ENCODE results near the gene SLC9A9. TPM values are rescaled to one million over a fixed set of nuclear protein-coding genes. Genes with fewer than 3 reads are reported as not detected.

Gene SLC9A9
- total RNA-seq, 1 experiment from 2014 or later, result not detected

DNA sequence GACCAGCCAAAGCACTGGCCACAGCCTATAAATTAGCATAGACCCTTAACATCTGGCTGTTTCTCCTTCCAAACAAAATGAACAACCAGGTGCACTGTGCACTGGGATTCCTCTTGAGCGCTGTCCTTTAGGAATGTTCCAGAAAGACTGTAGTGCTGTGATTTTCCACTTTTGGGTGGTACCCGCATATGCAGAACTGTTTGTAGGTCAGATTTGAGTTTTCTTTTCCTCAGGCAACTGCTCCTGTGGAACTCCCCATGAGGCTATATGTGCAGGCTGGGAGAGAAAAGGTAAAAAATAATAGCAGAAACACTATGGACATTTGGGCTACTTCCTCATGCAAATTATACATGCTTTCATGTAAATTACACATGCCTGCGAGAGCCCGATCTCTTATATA, 589.6 kb downstream of the SLC9A9 start:
- no peak for DNase-seq (ENCODE audit: low spot score)

DNA sequence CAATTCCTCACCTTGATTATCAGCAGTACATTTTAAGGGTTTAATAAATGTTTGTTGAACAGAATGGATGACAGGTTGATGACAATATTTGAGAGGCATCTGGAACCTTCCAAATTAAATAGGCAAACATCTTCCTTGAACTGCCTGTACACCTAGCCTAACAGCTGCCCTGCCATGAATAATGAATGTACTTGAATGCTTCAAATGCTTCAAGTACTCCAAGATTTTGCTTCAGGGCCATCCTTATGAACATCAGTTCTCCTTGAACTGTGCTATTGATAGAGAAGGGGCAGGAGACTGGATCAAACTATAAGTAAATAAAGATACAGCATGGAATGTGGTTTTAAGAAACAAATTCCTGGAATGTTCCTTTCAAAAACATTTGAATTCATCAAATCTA, 591.9 kb downstream of the SLC9A9 start:
- no peak for DNase-seq (ENCODE audit: low spot score)

DNA sequence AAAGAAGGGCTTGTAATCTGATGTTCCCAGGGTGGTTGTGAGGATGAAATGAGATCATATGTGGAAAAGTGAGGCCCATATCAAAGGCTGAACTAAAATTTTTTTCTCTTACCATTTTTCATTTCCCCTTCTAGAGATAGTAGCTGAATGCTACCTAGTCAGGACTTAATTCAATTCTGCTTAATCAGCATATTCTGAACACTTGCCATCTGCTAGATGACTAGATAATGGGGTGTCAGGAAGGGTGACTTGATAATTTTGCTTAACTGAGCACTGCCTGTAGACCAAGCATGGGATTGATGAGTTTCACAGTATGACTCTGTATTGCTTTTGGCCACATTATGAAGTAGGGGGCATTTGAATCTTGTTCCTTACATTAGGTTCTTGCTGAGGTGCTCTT, 592.5 kb downstream of the SLC9A9 start:
- DNase-seq (ENCODE audit: low spot score), result no peak

DNA sequence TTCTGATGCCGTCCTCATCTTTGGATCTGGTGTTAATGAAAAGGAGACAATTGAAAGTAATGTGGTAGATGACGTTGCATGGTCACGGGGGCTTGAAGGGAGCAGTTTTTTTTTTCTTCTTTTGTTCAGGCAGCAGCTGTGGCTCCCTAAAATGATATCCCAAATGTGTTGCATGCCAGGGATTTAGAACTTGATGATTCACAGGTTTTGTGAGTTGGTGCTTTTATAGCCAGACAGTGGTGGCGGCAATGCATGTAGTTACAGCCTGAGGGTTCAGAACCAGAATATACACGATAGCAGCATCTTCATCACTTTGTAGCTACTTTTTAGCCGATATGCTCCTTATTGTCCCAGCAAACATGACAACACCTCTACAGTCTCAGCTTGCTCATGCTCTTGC, 595.3 kb downstream of the SLC9A9 start:
- no peak for DNase-seq (ENCODE audit: low spot score)

DNA sequence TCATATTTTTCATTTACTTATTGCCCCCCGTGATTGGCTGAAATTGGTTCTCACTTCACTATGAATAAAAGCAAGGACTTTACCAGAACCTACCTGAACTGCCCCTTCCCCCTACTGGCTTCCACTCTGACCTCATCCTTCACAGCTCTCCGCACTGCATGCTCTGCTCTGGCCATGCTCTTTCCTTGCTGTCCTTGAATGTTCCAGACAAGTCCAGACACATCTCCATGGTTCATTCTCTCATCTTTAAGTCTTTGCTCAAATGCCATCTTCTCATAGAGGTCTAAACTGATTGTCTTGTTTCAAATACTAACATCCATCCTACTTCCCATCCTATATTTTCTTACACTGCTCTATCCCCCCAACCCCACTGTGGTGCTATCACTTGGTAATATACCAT, 599.3 kb downstream of the SLC9A9 start:
- no peak for DNase-seq (ENCODE audit: low spot score)

DNA sequence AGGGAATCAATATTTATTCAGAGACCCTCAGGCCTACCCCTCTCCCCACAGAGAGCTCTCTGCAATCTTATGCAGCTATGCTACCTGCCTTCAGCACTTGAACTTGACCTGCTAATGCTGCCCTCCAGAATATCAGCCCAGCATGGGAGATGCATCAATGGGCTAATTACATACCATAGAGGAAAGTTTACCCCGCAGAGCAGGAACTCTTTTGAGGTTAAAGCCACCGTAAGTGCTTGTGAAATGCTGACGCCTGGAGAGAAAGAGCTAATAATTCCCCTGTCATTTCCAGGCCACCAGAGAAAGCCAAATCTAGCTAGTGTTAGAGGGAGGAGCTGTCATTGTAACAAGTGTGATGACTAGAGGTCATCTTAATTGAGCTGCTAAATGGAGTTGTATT, 601.2 kb downstream of the SLC9A9 start:
- DNase-seq (ENCODE audit: low spot score), result no peak

DNA sequence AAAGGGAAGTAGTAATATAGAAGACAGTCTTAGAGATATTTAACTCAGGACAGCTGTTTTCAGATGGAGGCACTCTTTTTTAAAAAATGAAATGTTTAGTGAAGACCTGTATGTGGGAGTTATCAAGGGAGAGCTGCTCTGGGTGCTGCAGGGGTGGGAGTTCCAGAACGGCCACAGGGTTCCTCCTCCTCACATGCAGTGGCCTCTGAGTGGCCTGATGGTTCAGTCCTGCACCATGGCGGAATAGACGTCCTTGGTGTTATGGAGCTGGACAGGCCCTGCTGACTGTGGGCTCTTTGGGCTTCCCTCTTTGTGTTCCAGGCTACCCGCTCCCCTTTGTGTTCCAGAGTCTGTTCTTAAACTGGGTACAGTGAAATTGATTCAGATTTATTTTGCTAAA, 602.6 kb downstream of the SLC9A9 start:
- DNase-seq (ENCODE audit: low spot score), result no peak

DNA sequence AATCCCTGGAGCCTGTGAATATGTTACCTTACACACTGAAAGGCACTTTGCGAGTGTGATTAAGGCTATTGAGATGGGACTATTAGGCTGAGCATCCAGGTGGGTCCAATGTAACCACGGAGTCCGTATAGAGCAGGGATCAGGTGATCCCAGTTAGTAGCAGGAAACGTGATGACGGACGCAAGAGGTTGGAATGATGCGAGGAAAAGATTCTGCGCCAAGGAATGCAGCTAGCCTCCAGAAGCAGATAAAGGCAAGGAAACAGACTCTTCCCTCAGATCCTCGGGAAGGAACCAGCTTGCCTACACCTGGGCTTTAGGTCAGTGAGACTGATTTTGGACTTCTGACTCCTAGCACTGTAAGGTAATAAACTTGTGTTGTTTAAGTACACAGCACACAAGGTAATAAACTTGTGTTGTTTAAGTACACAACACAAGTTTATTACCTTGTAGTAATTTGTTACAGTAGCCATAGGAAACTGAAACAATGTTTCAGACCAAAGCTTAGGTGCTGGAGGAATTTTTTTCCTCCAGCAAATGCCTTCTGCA, 603.7 kb downstream of the SLC9A9 start:
- DNase-seq (ENCODE audit: low spot score), result no peak

DNA sequence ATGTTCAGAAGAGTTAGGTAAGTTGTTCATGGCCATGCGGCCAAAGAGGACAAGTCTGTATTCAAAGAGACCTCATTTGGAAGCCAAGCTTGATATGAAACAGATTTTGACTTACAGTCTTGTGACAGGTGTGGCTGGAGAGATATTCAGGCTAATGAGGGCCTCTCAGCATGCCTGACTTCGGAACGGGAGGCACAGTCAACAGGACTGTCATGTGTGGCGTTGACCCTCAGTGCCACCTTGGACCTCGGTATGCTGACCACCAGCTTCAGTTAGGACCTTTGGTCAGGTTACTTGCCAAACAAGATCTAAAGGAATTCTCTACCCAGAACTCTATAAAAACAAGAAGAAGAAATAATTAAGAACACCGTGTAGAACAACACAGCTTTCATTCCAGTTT, 604.6 kb downstream of the SLC9A9 start:
- no peak for DNase-seq (ENCODE audit: low spot score)

DNA sequence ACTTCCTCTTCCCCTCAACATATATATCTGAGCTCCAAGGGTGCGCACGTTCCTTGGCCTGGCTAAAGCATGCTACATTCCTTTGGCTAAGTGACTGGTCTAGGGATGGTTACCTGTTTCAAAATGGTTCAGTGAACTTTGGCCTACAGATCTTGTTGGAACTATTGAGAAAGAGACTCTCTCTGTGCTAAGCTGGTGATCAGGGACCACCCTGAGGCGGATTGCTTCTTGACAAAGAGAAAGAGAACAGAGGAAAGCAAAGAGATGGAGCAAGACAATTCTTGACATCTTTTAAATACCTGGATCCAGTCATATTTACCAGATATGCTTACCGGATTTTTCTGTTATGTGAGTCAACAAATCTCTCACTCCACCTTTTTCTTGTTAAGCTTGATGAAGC, 605.6 kb downstream of the SLC9A9 start:
- DNase-seq (ENCODE audit: low spot score), result no peak

DNA sequence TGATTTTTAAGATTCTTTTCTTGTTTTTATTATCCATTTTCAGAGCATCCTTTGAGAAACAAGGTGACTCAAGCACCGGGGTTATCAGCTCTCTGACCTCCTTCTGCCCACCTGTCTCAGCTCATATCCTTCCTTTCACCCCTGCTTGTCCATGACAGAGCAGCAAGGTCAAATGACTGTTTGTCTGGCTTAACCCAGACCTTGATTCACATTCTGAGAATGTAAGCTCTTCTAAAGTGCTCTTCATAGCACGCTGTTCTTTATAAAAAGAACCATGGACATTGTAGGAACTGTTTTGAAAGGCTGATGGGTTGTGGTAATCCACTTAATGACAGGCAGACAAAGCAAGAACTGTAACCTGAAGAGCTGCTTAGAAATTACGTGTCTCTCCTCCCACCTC, 606.2 kb downstream of the SLC9A9 start:
- no peak for DNase-seq (ENCODE audit: low spot score)

DNA sequence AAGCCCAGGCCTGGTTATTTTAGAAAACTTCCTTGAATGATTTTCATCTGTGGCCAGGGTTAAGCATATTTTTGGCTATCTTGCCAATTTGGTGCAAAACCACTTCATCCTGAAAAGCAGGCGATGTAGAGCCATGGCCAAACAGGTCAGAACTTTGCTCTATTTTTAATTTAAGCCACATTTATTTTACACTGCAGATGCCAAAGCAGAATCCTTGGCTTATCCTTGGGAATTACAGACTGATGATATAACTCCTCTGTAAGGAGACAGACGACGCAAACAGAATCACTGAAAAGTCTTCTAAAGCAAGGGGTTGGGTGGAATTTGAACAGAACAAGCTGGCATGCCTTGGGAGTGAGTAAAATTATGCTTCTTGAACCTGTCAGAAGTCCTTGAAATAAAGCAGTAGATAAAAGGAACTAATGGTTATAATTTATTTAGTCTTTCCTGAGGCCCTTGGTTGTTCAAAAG, 606.8 kb downstream of the SLC9A9 start:
- DNase-seq (ENCODE audit: low spot score), result no peak

DNA sequence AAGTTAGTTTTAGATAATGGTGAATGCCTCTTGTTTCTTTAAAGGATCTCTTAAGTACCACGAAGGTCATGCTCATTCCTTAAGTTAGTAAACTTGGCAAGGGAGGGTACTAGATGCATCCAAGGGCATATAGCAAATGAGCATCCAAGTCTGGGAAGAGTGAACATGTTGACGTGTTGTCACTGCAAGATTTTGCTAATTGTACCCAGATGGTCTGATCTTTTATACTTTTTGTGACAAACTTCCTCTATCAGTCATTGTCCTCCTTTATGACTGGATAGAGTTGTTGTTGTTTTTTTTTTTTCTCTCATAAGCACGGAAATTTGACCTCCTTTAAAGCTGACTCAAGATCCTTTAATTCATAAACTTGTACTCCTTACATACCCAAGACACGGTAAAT, 607.4 kb downstream of the SLC9A9 start:
- DNase-seq (ENCODE audit: low spot score), result no peak

DNA sequence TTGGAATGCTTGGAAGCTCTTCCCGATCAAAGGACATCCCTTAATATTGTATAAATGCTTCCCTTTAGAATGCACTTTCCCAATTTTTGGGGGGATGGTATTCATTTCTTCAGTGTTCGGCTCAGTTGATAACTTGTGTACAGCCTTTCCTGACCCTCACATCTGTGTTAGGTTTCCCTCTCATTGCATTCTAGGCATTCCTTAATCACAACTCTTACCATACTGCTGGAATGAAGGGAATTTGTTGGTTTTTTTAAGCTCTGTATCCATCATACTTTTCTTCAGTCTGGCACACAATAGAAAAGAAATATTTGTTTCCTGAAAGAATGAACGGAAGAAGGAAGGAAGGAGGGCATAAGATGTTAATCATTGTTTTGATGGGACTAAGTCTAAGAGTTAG, 609.2 kb downstream of the SLC9A9 start:
- DNase-seq (ENCODE audit: low spot score), result no peak

DNA sequence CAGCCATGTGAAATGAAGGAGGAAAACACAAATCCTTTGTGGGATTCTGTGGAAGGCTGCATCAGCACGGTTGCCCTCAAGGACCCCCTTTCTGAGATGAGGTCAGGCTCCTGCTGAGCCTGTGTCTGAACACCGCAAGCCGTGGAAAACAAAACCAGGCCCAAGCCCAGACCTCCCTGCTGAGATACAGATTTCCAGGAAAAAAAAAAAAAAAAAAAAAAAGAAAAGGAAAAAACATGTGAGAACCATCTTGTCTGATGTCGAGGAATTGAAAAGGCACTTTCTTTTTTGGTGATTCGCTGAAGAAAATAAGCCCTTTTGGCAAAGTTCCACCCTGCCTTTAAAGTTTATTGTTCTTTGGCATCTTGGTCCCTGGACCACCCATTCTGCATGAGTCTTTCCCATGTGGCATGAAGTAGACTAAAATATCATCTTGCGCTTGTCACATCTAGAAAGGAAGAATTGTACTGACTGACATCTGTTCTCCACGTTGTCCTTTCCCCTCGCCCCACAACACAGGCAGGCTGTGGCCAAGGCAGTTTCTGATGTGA, 611.1 kb downstream of the SLC9A9 start:
- DNase-seq (ENCODE audit: low spot score), result no peak

DNA sequence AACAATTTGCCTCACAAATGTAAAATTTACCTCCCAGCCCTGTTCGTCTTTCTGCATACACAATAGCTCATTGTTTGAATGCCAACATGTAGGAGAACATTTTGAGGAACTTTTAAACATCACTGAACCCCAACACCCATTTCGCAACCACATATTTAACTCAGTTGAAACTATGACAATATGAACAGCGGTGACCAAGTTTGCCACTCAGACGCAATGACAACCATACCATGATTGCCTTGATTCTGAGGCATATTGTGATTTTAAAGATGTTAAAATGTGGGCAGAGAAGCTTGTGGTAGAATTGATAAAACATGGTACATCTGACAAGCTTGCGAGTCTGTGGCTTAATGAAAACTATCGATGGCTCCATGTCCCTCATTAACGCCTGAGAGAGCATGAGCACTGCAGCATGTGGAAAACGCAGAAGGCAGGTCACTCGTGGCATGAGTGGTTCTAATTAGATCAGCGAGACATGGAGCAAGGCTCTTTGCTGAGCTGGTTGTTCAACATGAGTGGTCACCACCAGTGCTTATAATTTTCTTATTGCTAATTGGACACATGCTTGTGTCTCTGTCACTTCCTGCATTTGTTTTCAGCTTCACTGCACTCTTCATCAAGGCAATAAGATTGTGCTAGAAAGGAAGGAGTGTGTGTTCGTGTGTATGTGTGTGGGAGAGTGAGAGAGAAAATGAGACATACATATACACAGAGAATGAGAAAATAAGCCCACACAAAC, 611.9 kb downstream of the SLC9A9 start:
- no peak for DNase-seq (ENCODE audit: low spot score)

DNA sequence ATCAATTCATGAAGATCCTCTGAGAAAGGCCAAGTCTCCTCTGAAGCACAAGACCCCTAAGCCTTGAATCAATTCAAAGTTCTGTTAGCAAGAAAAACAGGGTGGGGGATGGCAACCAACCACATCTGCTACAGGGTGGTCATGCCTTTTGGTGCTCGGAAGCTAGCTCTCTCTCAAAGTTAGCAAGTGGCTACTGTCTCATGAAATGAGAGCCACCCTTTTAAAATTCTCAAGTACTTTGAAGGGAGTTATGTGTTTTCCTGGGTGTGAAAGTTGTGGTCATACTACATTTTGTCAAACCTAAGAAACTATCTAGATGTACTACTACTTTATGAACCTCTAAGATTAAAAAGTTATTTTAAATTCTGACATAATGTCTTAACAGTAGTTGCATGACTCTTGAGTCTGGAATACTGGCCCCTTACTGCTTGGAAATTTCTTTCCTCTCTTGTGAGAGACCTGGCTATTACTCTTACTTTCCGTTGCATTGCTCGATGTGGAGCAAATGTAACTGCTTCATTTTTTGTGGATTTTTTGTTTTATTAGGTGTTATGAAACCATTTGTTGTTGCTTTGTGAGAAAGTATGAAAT, 612.6 kb downstream of the SLC9A9 start:
- DNase-seq (ENCODE audit: low spot score), result no peak

DNA sequence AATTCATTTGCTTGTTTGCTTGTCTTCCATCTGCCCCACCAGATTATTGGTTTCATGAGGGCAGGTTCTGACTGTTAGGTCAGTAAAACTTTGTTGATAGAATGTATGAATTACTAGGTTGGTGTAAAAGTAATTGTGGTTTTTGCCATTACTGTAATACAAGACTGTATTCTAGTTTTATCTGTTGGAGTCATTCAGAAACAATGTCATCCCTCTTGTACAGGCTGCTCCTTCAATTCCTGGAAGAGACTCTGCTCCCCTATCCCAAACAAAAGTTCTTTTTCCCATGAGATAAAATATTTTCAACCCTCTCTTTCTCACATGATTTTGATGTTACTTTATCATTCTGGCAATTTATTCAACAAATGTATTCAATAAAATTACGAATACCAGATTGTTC, 613.7 kb downstream of the SLC9A9 start:
- no peak for DNase-seq (ENCODE audit: low spot score)

DNA sequence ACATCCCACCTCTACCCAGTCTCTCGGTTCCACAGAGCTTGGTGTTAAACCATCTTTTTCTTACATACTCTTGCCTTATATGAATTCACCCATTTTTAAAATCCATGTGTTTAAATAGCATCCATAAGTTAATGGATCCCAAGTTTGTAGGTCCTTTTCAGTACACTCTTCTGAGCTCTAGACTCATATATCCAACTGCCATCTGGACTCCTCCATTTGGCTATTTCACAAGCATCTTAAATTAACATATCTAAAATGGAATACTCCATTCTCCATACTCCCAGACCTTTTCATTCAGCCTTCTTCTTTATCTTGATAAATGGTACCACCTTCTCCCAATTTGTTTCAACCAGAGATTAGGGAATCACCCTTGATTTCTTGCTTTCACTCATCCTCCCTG, 615.3 kb downstream of the SLC9A9 start:
- DNase-seq (ENCODE audit: low spot score), result no peak

DNA sequence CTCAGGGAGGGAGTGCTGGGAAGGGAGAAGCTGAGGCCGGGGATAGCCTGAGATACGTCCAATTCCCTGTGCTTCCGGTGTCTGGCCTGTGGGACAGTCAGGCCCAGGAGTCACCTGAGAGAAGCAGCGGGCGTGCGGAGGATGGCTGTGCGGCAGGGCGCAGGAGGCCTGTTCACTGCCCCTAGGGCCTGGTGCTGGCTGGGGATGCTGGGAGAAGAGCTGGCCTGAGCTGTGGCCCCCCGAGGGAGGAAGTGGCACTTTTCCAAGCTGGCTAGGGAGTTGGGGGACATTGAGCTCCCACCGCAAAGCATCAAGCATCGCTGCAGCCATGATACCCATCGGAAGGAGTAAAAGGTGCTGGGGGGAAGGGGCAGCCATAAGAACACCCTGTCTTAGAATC, 619.9 kb downstream of the SLC9A9 start:
- DNase-seq (ENCODE audit: low spot score), result no peak

DNA sequence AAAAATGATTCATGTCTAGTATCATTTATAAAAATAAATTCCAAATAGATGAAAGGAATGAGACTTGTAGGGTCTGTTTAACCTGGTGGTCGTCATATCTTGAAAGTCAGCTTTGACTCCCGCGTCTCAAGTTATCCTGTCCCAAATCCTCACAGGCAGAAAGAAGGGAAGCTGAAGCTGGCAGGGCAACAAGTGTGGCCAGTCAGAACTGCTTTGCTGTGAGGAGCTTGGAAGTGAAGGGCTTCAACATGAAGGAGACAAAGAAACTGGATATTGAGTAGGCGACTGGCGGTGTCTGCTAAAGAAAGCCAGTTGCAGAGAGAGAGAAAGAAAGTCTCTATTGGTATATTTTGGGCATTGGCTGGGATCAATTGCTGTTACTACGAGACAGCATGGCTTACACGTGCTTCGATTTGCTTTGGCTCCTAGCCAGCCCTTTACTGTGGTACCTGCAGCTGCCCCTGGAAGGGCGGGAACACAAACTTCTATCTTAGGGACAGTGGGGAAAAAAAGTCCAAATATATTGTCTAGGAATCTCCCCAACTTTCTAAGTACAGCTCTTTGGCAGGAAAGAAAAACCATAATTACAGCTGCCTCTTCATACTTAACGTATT, 621.5 kb downstream of the SLC9A9 start:
- DNase-seq (ENCODE audit: low spot score), result no peak

DNA sequence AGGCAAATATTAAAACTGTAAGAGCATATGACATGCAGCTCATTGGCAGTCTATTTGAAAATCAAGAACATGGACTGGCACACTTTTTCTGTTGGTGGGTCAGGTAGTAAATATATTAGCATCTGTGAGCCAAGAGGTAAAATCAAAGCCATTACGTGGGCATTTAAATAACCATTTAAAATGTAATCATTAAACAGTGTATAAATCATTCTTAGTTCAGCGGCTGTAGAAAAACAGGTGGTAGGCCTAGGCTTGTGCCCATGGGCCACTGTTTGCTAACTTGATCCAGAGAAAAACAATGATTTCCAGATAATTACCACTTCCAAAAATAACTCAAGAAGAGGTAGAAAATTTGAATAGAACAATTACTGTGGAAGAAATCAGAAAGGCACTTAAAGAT, 623.6 kb downstream of the SLC9A9 start:
- no peak for DNase-seq (ENCODE audit: low spot score)

DNA sequence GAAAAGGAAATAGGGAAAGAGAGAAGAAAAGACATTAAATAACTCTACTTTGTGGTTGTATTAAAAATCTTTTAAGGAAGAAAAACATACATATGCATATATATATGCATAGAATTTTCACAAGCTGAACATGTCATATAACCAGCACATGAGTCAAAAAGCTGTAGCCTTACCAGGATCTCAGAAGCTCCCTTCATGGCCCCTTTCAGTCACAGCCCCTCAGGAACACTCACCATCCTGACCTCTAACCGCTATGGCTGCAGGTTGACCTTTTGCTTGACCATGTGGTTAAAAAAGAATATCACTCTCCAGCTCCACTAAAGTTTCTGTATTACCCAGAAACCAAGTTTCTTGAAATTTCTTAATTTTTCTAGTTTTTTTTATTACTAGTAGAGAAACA, 625.3 kb downstream of the SLC9A9 start:
- DNase-seq (ENCODE audit: low spot score), result no peak
